ENCODE results near the gene ADARB1. TPM values are rescaled to one million over a fixed set of nuclear protein-coding genes. Genes with fewer than 3 reads are reported as not detected.

Gene ADARB1
- total RNA-seq, 2 donors from 2014 or later = 8.7 to 9.3 TPM

DNA sequence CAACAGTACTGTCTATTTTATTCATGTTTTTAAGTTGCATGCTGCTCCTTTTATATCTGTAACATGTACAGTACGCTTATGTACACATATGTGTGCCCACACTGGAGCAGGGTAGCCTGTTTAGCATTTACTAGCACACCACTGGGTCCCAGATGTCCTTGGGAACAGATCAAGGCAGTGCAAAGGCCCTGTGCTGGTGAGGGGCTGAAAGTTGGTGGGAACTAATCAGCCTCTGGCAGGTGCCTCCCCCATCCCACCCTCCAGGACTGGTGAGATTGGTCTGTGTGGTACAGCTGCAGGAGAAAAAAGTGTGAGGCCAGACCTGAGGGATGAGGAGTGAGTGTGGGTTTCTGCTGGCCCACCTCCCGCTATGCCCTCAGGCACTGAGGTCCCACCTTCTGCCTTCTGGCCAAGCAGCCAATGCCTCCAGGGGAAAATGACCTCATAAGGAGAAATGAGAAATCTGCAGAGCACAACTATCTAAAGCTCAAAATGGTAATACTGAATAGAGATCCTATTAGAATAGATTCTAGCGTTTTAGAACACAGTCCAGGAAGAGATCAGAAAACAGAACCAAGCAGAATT, 154.4 kb downstream of the ADARB1 start:
- intact Hi-C loops (cut with DNase I) = no loop called here
- TF ChIP-seq, protein P1, sequence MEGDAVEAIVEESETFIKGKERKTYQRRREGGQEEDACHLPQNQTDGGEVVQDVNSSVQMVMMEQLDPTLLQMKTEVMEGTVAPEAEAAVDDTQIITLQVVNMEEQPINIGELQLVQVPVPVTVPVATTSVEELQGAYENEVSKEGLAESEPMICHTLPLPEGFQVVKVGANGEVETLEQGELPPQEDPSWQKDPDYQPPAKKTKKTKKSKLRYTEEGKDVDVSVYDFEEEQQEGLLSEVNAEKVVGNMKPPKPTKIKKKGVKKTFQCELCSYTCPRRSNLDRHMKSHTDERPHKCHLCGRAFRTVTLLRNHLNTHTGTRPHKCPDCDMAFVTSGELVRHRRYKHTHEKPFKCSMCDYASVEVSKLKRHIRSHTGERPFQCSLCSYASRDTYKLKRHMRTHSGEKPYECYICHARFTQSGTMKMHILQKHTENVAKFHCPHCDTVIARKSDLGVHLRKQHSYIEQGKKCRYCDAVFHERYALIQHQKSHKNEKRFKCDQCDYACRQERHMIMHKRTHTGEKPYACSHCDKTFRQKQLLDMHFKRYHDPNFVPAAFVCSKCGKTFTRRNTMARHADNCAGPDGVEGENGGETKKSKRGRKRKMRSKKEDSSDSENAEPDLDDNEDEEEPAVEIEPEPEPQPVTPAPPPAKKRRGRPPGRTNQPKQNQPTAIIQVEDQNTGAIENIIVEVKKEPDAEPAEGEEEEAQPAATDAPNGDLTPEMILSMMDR (IDR thresholded peaks at IDR 0.05) = no peak
- Histone ChIP-seq H3K36me3 (no peaks in the 10 kb centered on the region), H3K4me1 (no peaks in the 10 kb centered on the region), H3K4me3 (no peak overlapping the region), H3K27me3 (no peaks in the 10 kb centered on the region), H3K27ac (no peak overlapping the region), H3K9ac (ENCODE audit: low read depth in 2 of 2, low read length in 2 of 2) (no peak overlapping the region), H3K9me3 (no peaks in the 10 kb centered on the region)
- no peak for DNase-seq

DNA sequence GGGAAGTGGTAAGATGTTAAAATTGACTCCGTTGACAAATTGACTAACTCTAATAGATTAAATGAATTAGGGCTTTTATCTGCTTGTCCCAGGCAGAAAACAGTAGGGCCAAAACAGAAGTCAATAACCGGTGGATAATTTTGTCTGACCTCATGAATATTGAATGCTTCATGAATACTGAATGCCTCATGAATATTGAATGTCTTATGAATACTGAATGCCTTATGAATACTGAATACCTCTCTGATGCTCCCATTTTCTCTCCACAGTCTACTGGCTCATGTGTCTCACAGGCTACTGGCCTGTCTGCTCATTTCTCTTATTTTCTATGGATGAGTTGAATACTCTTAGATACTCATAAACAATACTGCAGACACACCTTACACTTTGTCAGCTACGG, 157.3 kb downstream of the ADARB1 start:
- no peak overlapping the region for H3K9ac ChIP-seq (ENCODE audit: low read depth in 2 of 2, low read length in 2 of 2)
- no peaks in the 10 kb centered on the region for H3K27me3 ChIP-seq
- TF ChIP-seq, protein P1 (IDR thresholded peaks at IDR 0.05) = no peak

DNA sequence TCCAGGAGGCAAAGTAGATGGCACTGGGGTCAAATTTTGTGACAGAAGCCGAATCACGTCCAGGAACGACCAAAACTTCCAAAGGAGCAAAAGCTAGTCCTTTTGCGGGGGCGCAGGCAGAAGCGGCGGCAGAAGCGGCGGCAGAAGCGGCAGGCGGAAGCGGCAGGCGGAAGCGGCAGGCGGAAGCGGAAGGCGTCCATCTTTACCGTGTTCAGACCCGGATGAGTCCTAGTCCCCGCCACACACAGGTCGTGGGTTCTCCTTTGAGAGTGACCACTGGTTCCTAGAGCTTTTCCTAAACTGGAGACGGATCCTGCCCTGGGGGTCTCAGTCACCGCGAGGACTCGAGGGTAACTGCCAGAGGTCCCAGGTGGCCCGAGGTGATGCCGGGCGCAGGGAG, 159.7 kb downstream of the ADARB1 start:
- TF ChIP-seq, protein P1 (IDR thresholded peaks at IDR 0.05) = no peak
- Histone ChIP-seq H3K4me1 (no peaks in the 10 kb centered on the region), H3K36me3 (no peaks in the 10 kb centered on the region), H3K27me3 (peaks cover 5% of the 10 kb centered on the region), H3K4me3 (no peak overlapping the region), H3K9ac (ENCODE audit: low read depth in 2 of 2, low read length in 2 of 2) (no peak overlapping the region), H3K27ac (no peak overlapping the region), H3K9me3 (no peaks in the 10 kb centered on the region)
- intact Hi-C loops (cut with DNase I) = no loop called here
- no peak for DNase-seq

More for the DNA sequence above, 157.3 kb downstream of the ADARB1 start:
- no peak overlapping the region for H3K4me3 ChIP-seq
- no peaks in the 10 kb centered on the region for H3K36me3 ChIP-seq
- no peaks in the 10 kb centered on the region for H3K9me3 ChIP-seq
- no peak overlapping the region for H3K27ac ChIP-seq
- intact Hi-C loops (cut with DNase I) = no loop called here
- DNase-seq = no peak
- no peaks in the 10 kb centered on the region for H3K4me1 ChIP-seq

DNA sequence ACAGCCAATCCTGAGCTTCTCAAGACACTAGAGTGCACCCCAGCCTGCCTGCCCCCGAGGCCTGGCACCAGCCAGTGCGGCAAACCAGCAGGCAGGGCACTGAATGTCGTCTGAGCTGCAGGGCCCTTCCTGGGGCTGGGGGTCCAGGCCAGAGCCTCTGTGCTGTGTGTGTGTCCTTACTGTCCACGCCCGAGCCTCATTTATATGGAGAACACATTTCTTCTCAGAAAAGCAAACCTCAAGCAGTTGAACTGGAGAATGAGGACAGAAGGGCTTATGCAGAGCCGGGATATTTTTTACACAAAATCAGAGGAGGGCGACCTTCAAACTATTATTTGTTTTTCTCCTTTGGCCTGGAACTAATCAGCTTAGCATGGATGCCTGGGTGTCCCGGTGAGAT, 160.6 kb downstream of the ADARB1 start:
- TF ChIP-seq, protein P1 (IDR thresholded peaks at IDR 0.05) = no peak

DNA sequence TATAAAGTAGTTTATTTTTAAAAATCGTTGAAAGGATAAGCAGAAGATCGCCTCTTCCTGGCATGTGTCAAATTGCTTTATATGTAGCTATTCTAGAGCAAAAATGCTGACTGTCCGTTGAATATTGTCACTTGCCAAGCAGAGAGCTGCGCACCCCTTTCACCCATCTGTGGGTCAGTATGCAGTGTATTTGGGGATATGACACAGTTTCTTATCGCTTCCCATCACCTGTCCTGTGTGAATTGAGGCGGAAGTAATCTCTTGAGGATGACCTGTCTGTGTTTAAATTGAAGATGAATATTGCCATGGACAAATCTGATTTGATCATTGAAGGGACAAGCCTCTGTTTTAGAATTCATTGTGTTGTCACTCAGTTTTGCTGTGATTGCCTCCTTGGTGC, 161.1 kb downstream of the ADARB1 start:
- Histone ChIP-seq H3K9me3 (no peaks in the 10 kb centered on the region), H3K4me3 (no peak overlapping the region), H3K27ac (no peak overlapping the region), H3K36me3 (no peaks in the 10 kb centered on the region), H3K4me1 (no peaks in the 10 kb centered on the region), H3K27me3 (peaks cover 5% of the 10 kb centered on the region), H3K9ac (ENCODE audit: low read depth in 2 of 2, low read length in 2 of 2) (no peak overlapping the region)
- TF ChIP-seq, protein P1 (IDR thresholded peaks at IDR 0.05) = no peak
- intact Hi-C loops (cut with DNase I) = no loop called here
- no peak for DNase-seq

More for the DNA sequence above, 160.6 kb downstream of the ADARB1 start:
- H3K9ac ChIP-seq (ENCODE audit: low read depth in 2 of 2, low read length in 2 of 2) = no peak overlapping the region
- intact Hi-C loops (cut with DNase I) = no loop called here
- H3K36me3 ChIP-seq = no peaks in the 10 kb centered on the region
- no peak overlapping the region for H3K4me3 ChIP-seq
- DNase-seq = no peak
- peaks cover 5% of the 10 kb centered on the region for H3K27me3 ChIP-seq
- H3K27ac ChIP-seq = no peak overlapping the region
- H3K4me1 ChIP-seq = no peaks in the 10 kb centered on the region
- H3K9me3 ChIP-seq = no peaks in the 10 kb centered on the region
